A673 (cell line): ENCODE results near the gene ITSN1. TPM values are rescaled to one million over a fixed set of nuclear protein-coding genes. Genes with fewer than 3 reads are reported as not detected.

Experiments
- BruUV-seq: library from RNA; stranded (reverse); fragments of 400-500 nt; replicated peaks from 2 replicates; lab custom pipeline; 2021; lab: Mats Ljungman, UMichigan
- CTCF ChIA-PET: fragments of 300-600 bp; sonication (Branson Sonifier 250); formaldehyde crosslinking; loops from one replicate; lab custom pipeline; 2022; ENCODE audit warnings: antibody characterized with exemption; lab: Charles Lee
- POLR2A ChIA-PET: fragments of 300-600 bp; sonication (Branson Sonifier 250); formaldehyde crosslinking; loops from one replicate; lab custom pipeline; 2022; ENCODE audit warnings: antibody characterized with exemption; ENCODE audit not compliant: low non-redundant PET; lab: Charles Lee
- DNase-seq: peaks from one replicate; pipeline ENCODE4 v3.0.0-alpha.2; 2015; ENCODE audit warnings: low spot score
- H3K27ac ChIP-seq: fragments of 200-600 bp; sonication (generic); 2 replicates; pipeline ENCODE4 v1.5.1; 2016; ENCODE audit warnings: mixed run types, low read depth, mild to moderate bottlenecking, mixed read lengths, antibody characterized with exemption, low read length; ENCODE audit not compliant: poor library complexity, severe bottlenecking
- H3K27me3 ChIP-seq: fragments of 200-600 bp; sonication (generic); replicated peaks from 2 replicates; pipeline ENCODE4 v1.6.1; 2017; ENCODE audit warnings: mixed run types, low read depth, mild to moderate bottlenecking, mixed read lengths, antibody characterized with exemption, low read length; ENCODE audit not compliant: insufficient read depth, poor library complexity
- H3K36me3 ChIP-seq: fragments of 200-600 bp; sonication (generic); 2 replicates; pipeline ENCODE4 v1.6.1; 2016; ENCODE audit warnings: mixed run types, mild to moderate bottlenecking, mixed read lengths, antibody characterized with exemption, low read length; ENCODE audit not compliant: insufficient read depth, poor library complexity, severe bottlenecking
- H3K4me1 ChIP-seq: fragments of 200-600 bp; sonication (generic); 2 replicates; pipeline ENCODE4 v1.6.1; 2017; ENCODE audit warnings: mixed run types, mild to moderate bottlenecking, mixed read lengths, antibody characterized with exemption, low read length; ENCODE audit not compliant: insufficient read depth, poor library complexity, severe bottlenecking
- H3K4me3 ChIP-seq: fragments of 200-600 bp; sonication (generic); 2 replicates; pipeline ENCODE4 v1.5.1; 2016; ENCODE audit warnings: low read depth, mixed run types, mild to moderate bottlenecking, mixed read lengths, low read length; ENCODE audit not compliant: poor library complexity, severe bottlenecking
- H3K9me3 ChIP-seq: fragments of 200-600 bp; sonication (generic); 2 replicates; pipeline ENCODE4 v1.6.1; 2016; ENCODE audit warnings: mixed run types, low read depth, mild to moderate bottlenecking, mixed read lengths, antibody characterized with exemption, low read length; ENCODE audit not compliant: poor library complexity, severe bottlenecking
- EZH2 ChIP-seq: fragments of 200-600 bp; sonication (generic); IDR thresholded peaks from 2 replicates; pipeline ENCODE4 v1.6.1; 2017; ENCODE audit warnings: borderline replicate concordance, low read depth, mild to moderate bottlenecking, mixed read lengths, antibody characterized with exemption, low read length; ENCODE audit not compliant: poor library complexity, severe bottlenecking
- intact Hi-C: fragments of 100-400 bp; cut with micrococcal nuclease; formaldehyde crosslinking; loops from one replicate; pipeline ENCODE4 v1.10.0; 2022; ENCODE audit not compliant: unreplicated experiment
- total RNA-seq: library from RNA; stranded (reverse); gene quantifications from 2 replicates; pipeline ENCODE4 v1.2.3, GENCODE V29; 2021
- TF ChIP-seq, protein P1 (sequence below): fragments of 300-800, 200-600 bp; sonication (generic); conservative IDR thresholded peaks from 2 replicates; pipeline ENCODE4 v1.5.1; 2017; ENCODE audit warnings: low read depth, mild to moderate bottlenecking, antibody characterized with exemption, low read length, moderate library complexity, mixed read lengths

ITSN1 gene
- total RNA-seq, 1 experiment from 2014 or later = 54.2 TPM

- intact Hi-C loops = no loop called here
- H3K27me3 ChIP-seq = no peaks in the 10 kb centered on the region
- ChIA-PET POLR2A (no interaction called here), CTCF (no interaction called here)
- peak within 1 kb of the TSS; percentile 83 for H3K4me3 ChIP-seq
- no peak for TF ChIP-seq EZH2
- TF ChIP-seq, protein P1, sequence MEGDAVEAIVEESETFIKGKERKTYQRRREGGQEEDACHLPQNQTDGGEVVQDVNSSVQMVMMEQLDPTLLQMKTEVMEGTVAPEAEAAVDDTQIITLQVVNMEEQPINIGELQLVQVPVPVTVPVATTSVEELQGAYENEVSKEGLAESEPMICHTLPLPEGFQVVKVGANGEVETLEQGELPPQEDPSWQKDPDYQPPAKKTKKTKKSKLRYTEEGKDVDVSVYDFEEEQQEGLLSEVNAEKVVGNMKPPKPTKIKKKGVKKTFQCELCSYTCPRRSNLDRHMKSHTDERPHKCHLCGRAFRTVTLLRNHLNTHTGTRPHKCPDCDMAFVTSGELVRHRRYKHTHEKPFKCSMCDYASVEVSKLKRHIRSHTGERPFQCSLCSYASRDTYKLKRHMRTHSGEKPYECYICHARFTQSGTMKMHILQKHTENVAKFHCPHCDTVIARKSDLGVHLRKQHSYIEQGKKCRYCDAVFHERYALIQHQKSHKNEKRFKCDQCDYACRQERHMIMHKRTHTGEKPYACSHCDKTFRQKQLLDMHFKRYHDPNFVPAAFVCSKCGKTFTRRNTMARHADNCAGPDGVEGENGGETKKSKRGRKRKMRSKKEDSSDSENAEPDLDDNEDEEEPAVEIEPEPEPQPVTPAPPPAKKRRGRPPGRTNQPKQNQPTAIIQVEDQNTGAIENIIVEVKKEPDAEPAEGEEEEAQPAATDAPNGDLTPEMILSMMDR = no peak
- H3K9me3 ChIP-seq = no peaks in the 10 kb centered on the region
- H3K27ac ChIP-seq = peak within 1 kb of the TSS; percentile 78
- peak; percentile 98 for DNase-seq
- TSS peak; percentile 66 for BruUV-seq
- H3K4me1 ChIP-seq = peaks cover 10% of the 10 kb centered on the region
- peaks cover 30% of the 10 kb centered on the region for H3K36me3 ChIP-seq
These were observed 273.3 kb downstream of the ITSN1 start, which contains the start of gene ATP5PO for GRCh38 chr21:33915368-33916199. TSS of gene ATP5PO (minus strand) at chr21:33915804. CDS start at chr21:33915763, 41 bp downstream.

DNA sequence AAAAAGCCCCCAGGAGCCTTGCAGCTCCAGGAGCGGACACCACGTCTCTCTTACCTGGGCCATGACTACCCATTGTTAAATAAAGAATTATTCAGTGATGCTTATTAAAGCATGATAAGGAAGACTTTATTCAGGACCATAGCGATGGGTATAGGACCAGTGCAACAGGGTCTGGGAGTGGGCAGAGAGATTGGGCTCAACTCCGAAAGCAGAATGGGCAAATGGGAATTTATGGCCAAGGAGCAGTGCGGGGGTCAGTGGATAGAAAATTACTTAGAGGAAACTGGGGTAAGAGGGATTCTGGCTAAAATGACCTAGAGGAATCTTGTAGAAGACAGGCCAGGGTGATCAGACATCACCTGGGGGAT, 273.9 kb downstream of the ITSN1 start:
- H3K4me3 ChIP-seq = peak overlapping the region; percentile 83
- H3K27ac ChIP-seq = no peak overlapping the region
- no peak for TF ChIP-seq EZH2
- TF ChIP-seq, protein P1 = no peak
- BruUV-seq = no TSS peak
- no peak for DNase-seq
- POLR2A ChIA-PET = no interaction called here
- intact Hi-C loops = no loop called here
- no peaks in the 10 kb centered on the region for H3K9me3 ChIP-seq
- no peaks in the 10 kb centered on the region for H3K27me3 ChIP-seq
- peaks cover 10% of the 10 kb centered on the region for H3K4me1 ChIP-seq
- peaks cover 24% of the 10 kb centered on the region for H3K36me3 ChIP-seq
- CTCF ChIA-PET = no interaction called here

- CTCF ChIA-PET = no interaction called here
- no peaks in the 10 kb centered on the region for H3K9me3 ChIP-seq
- no peak overlapping the region for H3K27ac ChIP-seq
- BruUV-seq = no TSS peak
- POLR2A ChIA-PET = no interaction called here
- H3K36me3 ChIP-seq = peaks cover 12% of the 10 kb centered on the region
- TF ChIP-seq, protein P1 = no peak
- TF ChIP-seq EZH2 = no peak
- H3K4me3 ChIP-seq = no peak overlapping the region
- intact Hi-C loops = no loop called here
- peaks cover 10% of the 10 kb centered on the region for H3K4me1 ChIP-seq
- DNase-seq = no peak
- H3K27me3 ChIP-seq = no peaks in the 10 kb centered on the region
These were observed 275.1 kb downstream of the ITSN1 start for GRCh38 chr21:33917421-33917820.
